GM21737 (cell line): Measurements from ENCODE around the gene APCDD1L.
"Not testable (repeated sequence)": the region's sequence is repeated elsewhere in the genome, so short reads cannot be mapped to it uniquely, and the experiment has no call there.

Experiments used
- ATAC-seq: cut with Tn5 transposase; IDR thresholded peaks from one replicate; pipeline ENCODE4 v1.9.1; 2021; ENCODE audit warnings: mild to moderate bottlenecking, moderate library complexity; ENCODE audit not compliant: unreplicated experiment

APCDD1L gene

GRCh38 chr20:58518387-58518786 is 3.2 kb upstream of the APCDD1L start:
- ATAC-seq = no peak

- no peak for ATAC-seq
These were observed 622 bp downstream of the APCDD1L start for GRCh38 chr20:58514321-58515232.

- no peak for ATAC-seq
These were observed 1.5 kb downstream of the APCDD1L start for GRCh38 chr20:58513580-58514285.

DNA sequence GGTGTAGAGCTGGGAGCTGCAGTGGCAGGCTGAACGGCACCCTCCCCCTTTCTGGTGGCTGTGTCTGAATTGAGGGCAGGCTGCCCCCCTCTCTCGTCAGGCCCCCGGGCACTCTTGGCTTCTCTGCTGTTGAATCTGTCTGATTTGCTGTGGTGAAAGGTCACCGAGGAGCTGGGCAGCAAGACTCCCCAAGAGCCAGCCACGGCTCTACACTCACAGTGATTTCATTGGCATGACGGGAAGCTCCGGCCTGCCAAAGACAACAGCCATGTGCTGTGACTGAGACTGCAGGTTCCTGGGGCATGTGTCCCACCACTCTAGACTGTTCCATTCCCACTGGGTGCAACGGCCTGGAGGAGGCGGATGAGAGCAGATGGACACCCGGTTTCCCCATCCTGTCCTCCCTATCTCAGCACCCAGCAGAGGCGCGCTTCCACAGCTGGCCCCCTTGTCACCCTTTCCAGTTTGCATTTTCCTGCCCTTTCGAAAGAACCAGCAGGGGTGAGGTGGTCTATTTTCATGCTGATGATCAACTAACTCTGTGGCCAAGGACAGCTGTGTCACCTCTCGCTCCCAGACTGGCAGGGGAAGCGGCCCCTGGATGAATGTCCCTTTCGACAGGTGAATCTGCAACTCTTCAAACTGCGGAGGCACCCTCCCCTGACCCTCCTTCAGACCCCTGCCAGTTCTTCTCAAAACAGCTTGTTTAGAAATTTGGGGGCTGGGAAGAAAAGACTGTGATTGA is 2.2 kb downstream of the APCDD1L start:
- no peak for ATAC-seq

DNA sequence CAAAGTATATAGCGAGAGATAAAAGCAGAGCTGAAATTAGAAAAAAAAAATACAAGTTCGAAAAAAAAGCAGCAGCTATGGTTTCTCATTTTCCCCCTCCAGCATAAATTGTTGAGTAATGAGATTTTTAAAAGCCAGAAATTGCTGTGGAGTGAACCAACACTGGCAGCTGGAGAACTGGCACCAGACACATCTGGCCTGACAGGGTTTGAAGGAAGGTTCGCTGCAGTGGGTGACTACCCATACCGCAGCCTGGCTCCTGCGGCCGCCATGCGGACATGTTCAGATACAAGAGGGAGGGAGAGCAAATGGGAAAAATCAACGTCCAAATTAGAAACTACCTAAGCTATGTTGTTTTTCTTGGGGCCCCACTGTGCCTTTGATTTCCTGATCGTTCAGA is 3.3 kb downstream of the APCDD1L start:
- ATAC-seq = no peak

DNA sequence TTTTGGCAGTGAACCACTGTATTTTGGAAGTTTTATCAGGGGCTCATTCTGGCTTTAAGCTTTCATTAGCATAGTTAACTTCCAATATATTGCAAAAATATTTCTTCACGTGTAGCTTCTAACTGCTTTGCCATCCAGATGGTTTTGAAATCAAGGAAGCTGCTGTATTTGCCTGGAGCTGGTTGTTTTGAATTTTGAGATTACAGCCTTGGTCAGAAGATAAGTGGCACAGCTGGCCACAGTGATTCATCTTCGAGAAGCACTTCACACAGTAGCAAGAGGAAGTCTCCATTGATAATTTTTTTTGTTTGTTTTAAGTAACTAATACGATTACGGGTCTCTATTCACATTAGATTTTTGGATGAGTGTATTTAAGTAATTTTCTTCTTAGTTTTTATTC is 3.8 kb downstream of the APCDD1L start:
- ATAC-seq = no peak

GRCh38 chr20:58510921-58511320 is 4.3 kb downstream of the APCDD1L start:
- ATAC-seq = no peak

- no peak for ATAC-seq
These were observed 6.3 kb downstream of the APCDD1L start for GRCh38 chr20:58508762-58509395.

- not testable (repeated sequence) for ATAC-seq
These were observed 8.2 kb downstream of the APCDD1L start for GRCh38 chr20:58506999-58507398.

DNA sequence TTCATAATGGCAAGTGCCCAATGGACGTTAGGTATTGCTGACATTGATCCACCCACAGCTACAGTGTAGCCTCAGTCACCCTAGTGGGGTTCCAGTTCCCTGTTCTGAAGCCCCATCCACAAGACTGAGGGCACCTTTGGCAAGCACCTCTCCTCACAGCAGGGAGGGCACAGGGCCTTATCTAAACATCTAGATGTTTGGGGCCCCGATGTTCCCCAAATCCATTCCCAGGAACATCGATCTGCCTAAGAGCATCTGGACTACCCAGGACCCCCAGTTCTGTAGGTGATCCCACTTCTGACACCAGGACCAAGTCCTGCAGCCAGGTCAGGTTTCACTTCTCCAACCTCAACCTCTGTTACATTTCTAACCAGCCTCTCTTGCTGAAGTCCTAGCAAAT is 10.6 kb downstream of the APCDD1L start:
- no peak for ATAC-seq

GRCh38 chr20:58503668-58504067 is 11.5 kb downstream of the APCDD1L start:
- ATAC-seq = no peak

- ATAC-seq = no peak
These were observed 14.9 kb downstream of the APCDD1L start for GRCh38 chr20:58500256-58500655.

GRCh38 chr20:58498470-58499068 is 16.6 kb downstream of the APCDD1L start:
- ATAC-seq = no peak

GRCh38 chr20:58497724-58498469 is 17.3 kb downstream of the APCDD1L start:
- ATAC-seq = no peak

GRCh38 chr20:58497076-58497641 is 18.0 kb downstream of the APCDD1L start:
- ATAC-seq = no peak

GRCh38 chr20:58496429-58496769 is 18.8 kb downstream of the APCDD1L start:
- no peak for ATAC-seq

- ATAC-seq = no peak
These were observed 19.4 kb downstream of the APCDD1L start for GRCh38 chr20:58495623-58496428.

GRCh38 chr20:58494923-58495622 is 20.1 kb downstream of the APCDD1L start:
- no peak for ATAC-seq
